GM21447 (cell line): ENCODE results near the gene SLC25A13.

ENCODE experiments used
- ATAC-seq: cut with Tn5 transposase; IDR thresholded peaks from one replicate; pipeline ENCODE4 v1.9.1; 2021; ENCODE audit not compliant: unreplicated experiment

SLC25A13 gene

DNA sequence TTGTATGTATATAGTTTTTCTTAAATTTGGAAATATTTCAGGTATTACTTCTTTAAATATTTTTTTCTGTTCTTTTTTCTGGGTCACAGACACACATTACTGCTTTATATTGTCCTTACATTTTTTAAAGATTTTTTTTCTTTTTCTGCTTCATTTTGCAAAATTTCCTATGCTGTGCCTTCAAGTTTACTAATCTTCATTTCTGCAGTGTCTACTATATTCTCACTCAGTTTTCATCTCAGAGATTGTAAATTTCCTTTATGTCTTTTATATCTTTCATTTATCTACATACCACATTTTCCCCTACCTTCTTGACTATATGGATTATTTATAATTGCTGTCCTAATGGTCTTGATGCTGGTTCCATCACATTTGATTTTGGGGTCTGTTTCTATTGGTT is 210.5 kb downstream of the SLC25A13 start:
- no peak for ATAC-seq

- ATAC-seq = no peak
These were observed 216.9 kb downstream of the SLC25A13 start for GRCh38 chr7:96104984-96105383.

- ATAC-seq = no peak
These were observed 219.6 kb downstream of the SLC25A13 start for GRCh38 chr7:96102096-96102811.

DNA sequence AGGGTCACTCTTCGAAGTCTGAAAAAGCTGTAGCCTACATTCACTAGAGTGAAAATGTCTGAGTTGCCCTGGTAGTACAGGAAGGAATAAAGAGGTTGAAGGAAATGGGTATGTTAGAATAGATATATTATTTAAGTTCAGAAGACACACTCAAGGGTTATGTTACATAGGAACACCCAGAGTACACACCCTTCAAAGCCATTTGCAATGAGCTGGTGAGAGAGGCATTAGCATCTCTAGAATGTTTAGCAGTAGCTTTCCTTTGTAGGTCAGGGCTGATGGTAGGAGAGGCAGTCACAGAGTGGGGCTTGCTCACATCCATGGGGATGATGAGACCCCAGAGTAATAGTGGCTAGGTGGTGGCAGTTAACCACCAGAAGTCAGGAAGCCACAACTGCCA is 221.2 kb downstream of the SLC25A13 start:
- ATAC-seq = no peak

DNA sequence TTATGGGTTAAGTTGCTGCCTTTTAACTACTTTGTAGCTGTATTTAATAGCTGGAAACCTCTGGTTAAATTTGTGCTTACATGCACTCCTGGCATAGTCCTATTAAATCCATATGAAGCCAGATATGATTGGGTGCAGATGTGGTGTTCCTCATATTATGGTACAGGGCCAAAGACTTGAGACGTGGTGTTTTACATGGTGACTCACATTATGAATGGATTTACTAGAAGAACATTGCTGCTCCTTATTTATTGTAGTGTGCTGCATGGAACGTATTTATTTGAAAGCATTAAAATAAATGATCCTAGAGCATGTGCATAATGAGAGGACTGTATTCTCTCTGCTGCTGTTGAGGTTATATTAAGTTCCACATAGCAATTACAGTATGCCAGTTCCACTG is 224.1 kb downstream of the SLC25A13 start:
- ATAC-seq = no peak

DNA sequence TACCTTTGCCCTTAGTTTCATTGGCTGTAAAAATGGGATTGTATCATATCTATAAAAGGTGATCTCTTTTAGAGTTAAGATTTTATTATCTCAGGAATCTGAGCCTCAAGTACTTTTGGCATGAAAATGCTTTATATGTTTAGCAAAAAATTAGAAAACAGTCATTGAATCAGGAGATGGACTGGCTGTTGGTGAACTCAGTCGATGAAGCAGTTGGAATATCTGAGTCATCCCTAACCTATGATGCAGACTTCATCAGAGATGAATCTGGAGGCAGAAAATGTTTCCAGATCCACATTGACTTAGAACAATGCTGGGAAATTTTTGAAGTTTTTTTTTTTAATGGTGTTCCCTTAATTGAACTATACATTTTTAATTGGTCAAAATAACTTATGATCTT is 228.5 kb downstream of the SLC25A13 start:
- no peak for ATAC-seq

GRCh38 chr7:96090756-96091155 is 231.1 kb downstream of the SLC25A13 start:
- no peak for ATAC-seq

- ATAC-seq = no peak
These were observed 232.4 kb downstream of the SLC25A13 start for GRCh38 chr7:96089511-96089910.

DNA sequence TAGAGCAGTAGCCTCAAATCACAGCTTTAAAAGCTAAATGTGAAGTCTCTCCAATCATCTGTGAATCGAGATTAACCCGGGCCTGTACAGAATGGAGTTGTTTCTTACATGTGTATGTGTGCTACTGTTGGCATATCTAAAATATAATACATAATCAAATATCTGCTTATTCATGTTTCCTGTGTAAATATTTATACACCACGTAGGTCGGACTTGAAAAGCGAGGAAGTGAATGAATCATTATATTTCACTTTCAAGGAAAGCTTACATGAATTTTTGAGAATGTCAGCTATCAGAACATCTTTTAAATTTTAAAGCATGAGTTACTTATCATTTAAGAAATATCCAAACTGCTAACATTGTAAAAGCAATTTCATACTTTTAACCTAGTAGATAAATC is 233.3 kb downstream of the SLC25A13 start:
- ATAC-seq = no peak

DNA sequence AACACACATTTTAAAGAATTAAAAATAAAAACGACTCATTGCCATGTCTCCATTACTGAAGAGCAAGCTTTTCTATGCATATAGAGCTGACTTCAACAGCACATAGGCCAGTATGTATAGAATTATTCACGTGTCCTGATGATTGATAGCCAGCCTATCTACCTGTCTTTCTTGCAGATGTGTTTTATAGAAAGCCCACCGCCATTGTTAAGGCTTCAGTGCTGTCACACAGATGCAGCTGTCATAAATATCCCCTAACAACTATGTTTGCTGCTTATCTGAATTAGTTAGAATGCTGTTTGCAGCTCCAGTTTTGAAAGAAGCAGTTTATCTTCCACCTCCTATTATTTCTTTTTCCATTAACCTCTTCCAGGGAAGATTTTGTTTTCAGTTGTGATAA is 235.9 kb downstream of the SLC25A13 start:
- no peak for ATAC-seq

DNA sequence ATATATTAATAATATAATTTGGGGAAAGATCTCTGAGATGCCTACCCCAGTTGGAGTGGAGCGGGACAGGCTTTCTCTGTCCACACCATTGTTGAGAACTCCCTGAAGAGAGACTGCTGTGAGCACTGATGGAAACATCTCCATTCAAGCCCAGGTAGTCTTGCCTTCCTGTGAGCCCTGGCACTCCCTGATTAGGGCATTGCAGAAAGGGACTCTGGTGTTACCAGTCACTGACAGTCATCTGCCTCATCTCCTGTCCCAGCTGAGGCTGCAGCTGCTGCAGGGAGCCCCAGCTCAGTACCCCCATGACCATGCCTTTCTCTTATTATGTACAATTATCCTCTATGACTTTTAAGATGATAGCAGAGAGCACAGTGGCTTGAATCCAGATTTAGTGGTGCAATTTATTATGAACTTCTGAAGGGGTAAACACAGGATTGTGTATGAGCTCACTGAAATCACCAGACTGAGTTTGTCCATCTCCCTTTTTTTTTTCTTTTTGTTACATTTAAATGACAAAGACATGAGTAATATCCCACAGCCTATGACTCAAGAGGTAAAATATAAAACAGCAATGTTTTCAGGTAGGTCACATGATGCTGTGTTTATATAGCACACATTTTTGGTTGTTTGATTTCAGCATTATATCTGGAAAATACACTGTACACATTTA is 236.9 kb downstream of the SLC25A13 start:
- no peak for ATAC-seq

- no peak for ATAC-seq
These were observed 241.9 kb downstream of the SLC25A13 start for GRCh38 chr7:96080027-96080426.

- ATAC-seq = no peak
These were observed 245.6 kb downstream of the SLC25A13 start for GRCh38 chr7:96076350-96076707.

DNA sequence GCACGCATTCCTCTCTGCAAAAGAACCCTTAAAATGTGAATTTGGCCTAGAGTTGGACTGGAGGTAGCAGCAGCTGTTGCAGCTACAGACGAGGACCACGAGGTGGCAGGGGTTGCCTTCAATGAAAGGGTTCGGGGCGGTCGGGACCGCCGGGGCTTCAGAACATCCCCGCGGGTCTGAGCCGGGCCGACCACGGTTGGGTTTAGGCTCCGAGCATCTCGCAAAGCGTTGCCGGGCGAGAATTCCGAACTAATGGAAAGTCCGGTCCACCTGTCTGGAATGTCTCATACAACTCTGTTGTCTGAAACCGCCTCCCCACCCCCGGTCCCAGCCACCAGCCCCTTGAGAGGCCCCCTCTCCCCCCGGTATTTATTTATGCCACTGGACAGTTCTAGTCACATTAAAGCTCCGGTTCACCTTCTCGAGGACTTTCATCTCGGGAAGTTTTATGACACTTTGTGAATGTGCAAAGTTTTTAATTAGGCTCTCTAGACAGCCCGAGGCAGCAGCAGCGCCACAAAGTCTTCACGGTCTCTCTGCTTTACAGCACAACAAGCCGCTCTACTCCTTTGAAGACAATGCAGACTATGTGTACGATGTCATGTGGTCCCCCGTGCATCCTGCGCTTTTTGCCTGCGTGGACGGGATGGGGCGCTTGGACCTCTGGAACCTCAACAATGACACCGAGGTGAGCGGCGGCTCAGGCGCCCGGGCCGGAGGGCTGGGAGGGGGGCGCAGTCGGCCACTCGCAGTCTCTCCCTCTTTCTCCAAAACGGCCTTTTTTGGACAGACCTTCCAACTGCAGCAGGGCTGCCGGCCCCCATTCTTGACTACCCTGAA is 246.2 kb downstream of the SLC25A13 start:
- peak; percentile 86 for ATAC-seq

- no peak for ATAC-seq
These were observed 247.0 kb downstream of the SLC25A13 start for GRCh38 chr7:96074871-96075270.
